SK-N-SH (cell line): ENCODE results near the gene EXOC6B.

Source experiments
- CHD2 ChIP-seq: fragments of 150-350 bp; IDR thresholded peaks from 2 replicates; pipeline ENCODE4 v1.6.1; 2018; ENCODE audit warnings: low read length; ENCODE audit not compliant: partially characterized antibody
- CTCF ChIP-seq: fragments of 200-600 bp; sonication (generic); IDR thresholded peaks from 2 replicates; pipeline ENCODE4 v1.6.1; 2017; ENCODE audit warnings: antibody characterized with exemption, mild to moderate bottlenecking, moderate library complexity
- ELF1 ChIP-seq: IDR thresholded peaks from 2 replicates; pipeline ENCODE4 v1.4.0; 2012
- FOXJ3 ChIP-seq: sonication (generic); formaldehyde crosslinking; IDR thresholded peaks from 2 replicates; pipeline ENCODE4 v1.5.1; 2020; ENCODE audit warnings: mild to moderate bottlenecking, missing genetic modification reagents
- NFIC ChIP-seq: IDR thresholded peaks from 2 replicates; pipeline ENCODE4 v1.4.0; 2012; ENCODE audit warnings: borderline replicate concordance
- REST ChIP-seq: IDR thresholded peaks from 2 replicates; pipeline ENCODE4 v1.6.1; 2012; ENCODE audit warnings: mild to moderate bottlenecking, low read depth, low read length, moderate library complexity
- TAF1 ChIP-seq: IDR thresholded peaks from 2 replicates; pipeline ENCODE4 v1.6.1; 2012; ENCODE audit warnings: low read depth, mild to moderate bottlenecking, low read length, moderate library complexity, borderline replicate concordance
- USF2 ChIP-seq: fragments of 150-350 bp; IDR thresholded peaks from 2 replicates; pipeline ENCODE4 v1.6.1; 2017; ENCODE audit warnings: antibody characterized with exemption, low read length, low read depth, borderline replicate concordance

GRCh38 chr2:72524071-72524470, 301.8 kb downstream of the EXOC6B start:
- TF ChIP-seq USF2 (no peak), CTCF (no peak), NFIC (no peak), TAF1 (no peak), ELF1 (no peak), FOXJ3 (CRISPR knock-in tag) (no peak), CHD2 (no peak), REST (no peak)
